SW 1271 (cell line): ENCODE measurements around the gene GAB2.

Experiments
- DNase-seq, 2 experiments: peaks; one replicate each; lab custom pipeline; 2025; lab: John Stamatoyannopoulos, UW

Gene GAB2

DNA sequence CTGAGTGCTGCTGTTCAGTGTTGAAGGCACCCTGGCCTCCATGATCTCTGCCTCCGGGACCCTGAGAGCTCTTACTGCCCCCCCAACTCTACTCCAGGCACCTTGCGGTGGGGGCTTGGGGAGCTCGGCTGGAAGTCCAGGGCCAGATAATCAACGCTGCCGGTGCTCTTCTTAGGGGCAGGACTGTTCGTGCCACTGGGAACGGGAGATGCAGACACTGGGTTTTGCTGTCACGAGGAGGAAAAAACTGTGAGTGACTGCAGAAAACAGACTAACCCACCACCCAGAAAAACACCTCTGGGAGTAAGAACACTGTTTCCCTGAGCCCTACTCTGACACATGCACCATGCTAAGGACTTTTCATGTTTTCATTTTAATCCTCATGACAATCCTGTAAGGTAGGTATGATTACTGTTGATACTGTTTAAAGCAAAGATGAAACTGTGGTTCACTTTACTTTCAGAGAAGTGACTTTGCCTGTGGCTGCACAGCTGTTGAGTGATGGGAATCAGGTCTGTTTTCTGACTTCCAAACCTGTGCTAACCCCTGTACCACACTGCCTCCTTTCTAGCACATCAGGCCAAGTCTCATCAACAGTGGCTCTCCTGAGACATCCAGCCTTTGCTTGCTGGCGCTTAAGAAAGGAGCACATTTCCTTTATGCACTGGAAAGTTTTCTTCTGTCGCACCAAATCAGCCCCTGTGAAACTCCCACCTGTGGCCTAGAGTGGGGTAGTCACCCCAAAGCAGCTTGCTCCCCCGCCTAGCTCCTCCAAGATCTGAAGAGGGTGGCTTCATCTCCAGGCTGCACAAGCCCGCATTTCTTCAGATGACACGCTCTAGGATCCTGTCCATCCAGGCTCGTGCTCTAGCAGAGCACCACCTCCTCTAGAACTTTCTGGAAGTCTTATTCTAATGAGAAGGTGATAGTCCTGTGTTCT, 197.1 kb downstream of the GAB2 start:
- no peak for DNase-seq

DNA sequence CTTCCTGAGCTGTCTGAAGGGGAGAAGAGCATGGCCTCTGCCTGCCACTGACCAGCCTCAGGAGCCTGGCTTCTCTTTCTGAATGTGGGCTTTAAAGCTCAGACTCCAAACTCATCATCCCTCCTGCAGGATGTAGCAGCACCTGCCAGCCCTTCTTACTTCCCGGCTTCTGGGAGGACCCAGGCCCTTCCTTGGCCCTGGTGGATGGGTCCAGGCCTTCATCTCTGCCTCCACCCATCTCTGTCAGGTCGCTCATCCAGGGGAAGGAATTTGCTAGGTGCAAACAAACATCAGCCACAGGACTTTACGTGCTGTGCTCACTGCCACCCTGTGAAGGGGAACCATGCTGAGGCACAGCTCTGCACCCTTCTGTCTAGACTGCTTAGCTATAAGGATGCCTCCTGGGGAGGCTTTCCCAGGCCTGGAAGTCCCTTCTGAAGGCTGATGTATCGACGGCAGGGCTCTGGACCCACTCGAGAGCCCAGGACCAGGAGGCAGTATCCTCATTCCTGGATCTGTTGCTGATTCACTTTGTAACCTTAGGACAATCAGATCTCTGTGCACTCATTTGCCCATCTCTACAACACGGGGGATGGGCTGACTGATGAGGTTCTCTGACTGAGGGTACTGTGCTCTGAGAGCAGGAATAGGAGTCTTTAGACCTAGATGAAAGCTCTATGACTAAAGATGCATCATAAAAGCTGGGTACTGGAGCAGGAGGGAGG, 198.0 kb downstream of the GAB2 start:
- DNase-seq, result no peak

DNA sequence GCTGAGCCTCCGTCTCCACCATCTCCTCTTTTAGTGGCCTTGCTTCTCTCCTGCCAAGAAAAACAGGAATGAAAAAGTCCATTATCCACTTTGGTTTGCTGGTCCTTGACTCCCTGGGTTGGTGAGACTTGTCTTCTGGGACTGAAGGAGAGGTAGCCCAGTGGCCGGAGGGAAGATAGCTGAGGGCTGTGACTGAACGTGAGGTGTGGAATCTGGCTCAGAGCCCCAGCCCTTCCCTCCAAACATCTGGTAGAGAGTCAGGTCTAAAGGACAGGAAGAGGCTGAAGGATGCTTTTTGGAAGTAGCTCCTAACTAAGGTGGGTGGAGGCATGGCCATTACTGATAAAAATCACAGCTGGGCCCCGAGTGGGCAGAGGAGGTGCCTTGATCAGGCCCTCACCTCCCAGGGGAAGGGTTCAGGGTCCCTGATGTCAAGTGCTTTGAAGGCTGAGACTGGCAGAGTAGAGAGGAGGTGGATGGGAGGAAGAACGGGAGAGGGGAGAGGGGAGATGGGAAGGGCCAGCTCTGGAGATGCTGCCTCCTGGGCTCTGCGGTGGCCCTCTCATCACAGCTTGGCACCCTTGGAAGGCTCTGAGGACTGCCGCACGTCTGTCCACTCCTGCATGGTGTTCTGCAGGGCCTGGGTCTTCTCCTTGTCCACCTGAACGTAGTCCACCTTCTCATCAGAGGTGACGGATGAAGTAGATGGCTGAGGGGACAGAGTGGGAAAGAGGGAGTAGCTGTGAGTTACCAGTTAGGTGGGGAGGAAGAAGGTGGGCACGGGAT, 198.7 kb downstream of the GAB2 start:
- no peak for DNase-seq

DNA sequence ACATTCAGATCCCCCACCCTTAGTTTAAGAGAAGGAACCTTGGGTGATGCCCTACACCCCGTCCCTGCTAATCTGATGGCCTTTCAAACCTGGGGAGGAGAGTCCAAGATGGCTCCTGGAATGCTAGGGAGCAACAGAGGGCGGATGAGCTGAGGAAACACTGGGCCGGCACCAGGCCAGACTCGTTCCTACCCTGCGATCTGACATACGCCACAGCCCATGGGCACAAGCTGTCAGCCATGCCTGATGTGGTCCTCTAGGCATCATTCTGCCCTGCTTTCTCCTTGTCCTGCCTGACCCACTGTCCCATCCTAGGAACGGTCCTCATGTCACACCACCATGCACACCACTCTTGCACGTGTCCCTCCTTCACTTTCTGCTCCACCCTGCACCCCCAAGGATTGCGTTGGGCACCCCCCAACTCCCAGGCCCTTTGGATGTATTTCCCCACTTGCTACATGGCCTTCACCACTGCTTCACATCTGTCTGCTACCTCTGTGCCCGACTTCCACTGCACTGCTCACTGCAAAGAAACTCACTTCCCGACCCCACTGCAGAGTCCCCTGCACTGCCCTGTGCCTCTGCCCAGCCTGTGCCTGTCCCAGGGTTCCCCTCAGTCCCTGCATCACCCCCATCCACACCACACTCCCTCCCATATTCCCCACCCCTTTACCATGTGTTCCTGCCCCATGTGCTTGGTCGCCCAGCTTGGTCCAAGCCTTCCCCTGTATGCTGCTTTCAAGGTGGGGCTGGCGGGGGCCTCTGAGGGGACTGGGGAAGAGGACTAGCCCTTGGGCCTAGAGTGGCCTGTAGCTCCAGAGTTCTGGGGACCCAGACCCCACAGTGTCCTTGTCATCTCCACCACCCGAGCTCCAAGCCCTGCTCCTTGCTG, 199.7 kb downstream of the GAB2 start:
- DNase-seq, result no peak

DNA sequence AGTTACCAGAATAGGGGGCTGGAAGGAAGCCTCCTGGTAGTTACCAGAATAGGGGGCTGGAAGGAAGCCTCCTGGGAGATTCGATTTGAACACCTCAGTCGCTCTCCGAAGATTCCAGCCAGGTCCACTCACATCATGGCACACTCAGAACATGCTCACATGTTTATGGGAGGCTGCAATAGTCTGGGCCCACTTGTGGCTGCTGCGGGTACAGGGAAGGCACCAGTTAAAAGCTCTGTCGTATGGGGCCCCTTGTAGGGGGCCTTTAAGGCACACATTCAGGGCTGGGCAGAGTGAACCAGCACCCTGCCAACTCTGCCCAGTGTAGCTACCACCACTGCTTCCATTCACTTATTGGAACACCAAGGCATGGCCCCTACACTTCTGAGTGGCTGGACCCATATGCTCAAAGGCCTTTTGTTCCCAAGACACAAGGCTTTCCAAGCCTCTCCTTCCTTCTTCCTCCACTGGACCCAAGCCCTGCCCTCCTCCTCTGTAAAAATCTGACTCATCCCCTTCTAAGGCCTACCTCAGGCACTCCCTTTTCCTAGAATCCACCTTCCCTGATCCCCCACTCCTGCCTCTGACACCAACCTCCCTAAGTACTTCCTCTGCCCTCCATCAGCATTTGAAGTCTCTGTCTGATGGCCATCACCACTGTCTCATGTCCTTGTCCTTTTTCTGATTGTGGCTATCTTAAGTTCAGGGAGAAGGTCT, 200.9 kb downstream of the GAB2 start:
- no peak for DNase-seq

DNA sequence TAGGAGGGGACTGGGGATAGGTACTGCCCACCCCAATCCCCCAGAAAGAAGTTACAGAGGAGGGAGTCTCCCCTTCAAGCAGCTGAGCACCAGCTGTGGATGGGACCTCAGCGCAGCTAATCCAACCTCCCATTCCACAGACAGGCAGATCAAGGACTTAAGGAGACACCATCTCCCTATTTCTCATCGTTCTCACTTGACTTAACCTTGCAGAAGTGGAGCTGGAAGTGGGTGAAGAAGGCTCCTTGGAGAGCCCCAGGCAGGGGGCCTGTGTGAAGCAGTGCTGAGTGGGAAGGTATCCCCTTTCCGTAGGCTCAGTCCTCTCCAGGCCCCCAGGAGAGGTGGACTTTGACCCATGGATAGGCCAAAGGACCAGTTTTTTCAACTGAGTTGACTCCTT, 201.6 kb downstream of the GAB2 start:
- DNase-seq, result no peak

DNA sequence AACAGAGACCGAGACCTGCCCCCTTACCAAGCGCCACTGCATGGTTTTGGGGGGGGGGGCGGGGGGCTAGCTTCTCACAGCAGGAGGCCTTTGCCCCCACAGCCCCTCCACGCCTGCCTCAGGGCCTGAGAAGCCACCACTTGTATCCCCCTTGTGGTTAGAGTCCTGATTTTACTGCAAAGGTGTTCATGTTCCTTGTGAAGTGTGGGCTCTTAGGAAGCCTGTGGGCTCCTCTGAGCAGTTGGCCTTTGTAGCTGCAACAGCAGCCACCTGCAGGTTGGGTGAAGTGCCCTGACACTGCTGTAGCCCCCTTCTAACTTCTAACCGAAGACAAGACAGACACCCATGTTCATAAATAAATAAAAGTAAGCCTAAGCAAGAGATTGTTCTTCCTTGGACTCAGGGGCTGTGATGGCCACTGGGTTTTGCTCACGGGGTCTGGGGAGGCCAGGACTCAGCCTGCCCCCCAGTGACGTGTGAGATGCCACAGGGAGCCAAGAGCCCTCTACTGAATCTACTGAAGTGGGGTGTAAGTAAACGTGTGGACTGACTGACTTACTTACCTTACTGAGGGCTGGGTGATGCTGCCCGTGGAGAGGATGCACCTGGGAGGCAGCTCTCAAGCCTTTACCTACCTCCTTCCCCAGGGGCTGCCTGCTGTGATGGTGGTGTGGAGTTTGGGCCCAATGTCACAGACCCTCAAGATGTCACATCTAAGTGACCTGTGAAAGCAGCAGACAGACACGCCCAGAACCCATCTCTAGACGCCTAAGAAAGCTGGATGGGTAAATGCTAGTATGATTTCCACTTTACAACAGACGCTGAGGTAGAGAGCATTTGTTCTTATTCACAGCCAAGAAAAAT, 203.1 kb downstream of the GAB2 start:
- DNase-seq, result no peak

DNA sequence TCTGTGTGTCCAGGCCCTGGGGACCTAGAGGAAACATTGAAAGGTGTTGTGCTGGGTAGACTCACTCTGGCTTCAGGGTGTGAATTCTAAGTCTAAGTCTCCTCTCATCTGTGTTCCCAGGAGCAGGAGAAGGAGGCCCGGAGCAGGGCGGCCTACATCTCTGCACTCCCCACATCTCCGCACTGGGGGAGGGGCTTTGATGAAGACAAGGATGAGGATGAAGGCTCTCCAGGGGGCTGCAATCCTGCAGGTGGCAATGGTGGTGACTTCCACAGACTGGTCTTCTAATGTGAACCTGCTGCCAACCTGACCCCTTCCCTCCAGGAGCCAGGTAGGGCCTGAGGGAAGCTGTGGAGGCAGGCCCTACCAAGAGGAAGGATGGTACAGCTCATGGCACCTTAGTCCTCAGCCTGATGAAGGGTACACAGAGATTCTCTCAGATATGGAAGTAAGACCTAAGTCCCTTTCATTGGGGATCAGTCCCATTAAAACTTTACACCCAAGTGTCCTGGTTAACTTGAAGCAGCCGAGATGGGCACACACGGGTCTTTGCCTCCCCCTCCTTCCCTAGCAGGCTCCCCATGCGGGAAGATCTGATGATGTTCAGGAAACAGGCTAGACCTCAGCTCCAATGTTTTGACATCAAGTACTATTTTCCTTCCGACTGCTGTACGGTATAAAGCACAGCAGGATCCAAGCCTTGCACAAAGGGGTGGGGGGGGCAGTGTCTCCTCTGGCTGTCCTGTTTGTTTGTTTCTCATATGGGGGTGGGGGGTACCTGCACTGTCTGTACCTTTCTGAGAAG, 203.9 kb downstream of the GAB2 start:
- DNase-seq, result no peak

DNA sequence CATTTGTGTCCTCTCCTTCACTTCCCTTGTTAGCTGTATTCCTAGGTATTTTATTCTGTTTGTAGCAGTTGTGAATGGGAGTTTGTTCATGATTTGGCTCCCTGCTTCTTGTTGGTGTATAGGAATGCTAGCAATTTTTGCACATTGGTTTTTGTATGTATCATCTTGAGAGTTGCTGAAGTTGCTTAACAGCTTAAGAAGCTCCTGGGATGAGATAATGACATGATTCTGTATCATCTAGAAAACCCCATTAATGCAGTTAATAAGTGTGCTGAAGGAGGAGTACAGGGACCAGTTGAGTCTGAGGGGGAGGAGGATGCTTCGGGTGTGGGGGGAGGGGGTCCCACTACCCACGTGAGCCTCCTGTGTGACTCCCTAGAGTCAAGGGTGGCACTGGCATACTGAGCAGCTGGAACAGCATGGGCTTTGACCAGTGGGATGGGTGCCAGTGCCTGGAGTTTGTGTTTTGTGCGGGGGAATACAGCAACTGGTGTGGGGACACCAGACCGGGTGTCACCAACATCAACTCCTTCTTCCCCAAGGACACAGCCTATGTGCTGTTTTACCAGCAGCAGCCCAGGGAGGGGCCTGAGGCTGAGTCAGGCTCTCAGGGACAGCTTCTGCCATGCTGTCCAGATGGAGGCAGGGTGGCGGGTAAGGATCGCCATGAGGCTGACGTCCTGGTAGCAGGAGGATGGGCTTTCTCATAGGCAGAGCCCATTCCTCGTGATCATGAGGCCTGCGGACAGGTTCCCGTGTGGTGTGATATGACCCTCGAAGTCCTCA, 204.8 kb downstream of the GAB2 start:
- no peak for DNase-seq

DNA sequence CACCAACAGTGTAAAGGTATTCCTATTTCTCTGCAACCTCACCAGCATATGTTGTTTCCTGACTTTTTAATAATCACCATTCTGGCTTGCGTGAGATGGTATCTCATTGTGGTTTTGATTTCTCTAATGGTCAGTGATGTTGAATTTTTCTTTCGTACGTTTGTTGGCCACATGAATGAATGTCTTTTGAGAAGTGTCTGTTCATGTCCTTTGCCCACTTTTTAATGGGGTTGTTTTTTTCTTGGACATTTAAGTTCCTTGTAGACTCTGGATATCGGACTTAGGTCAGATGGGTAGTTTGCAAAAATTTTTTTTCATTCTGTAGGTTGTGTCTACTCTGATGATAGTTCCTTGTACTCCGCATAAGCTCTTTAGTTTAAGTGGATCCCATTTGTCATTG, 206.1 kb downstream of the GAB2 start:
- DNase-seq, result no peak

DNA sequence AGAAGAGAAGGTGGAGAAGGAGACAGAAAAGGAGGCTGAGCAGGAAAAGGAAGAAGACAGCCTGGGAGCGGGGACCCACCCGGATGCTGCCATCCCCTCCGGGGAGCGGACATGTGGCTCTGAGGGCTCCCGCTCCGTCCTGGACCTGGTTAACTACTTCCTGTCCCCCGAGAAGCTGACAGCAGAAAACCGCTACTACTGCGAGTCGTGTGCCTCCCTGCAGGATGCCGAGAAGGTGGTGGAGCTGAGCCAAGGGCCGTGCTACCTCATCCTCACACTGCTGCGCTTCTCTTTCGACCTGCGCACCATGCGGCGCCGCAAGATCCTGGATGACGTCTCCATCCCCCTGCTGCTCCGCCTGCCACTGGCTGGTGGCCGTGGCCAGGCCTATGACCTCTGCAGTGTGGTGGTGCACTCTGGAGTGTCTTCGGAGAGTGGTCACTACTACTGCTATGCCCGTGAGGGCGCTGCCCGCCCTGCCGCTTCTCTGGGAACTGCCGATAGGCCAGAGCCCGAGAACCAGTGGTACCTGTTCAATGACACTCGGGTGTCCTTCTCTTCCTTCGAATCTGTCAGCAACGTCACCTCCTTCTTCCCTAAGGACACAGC, 207.5 kb downstream of the GAB2 start:
- DNase-seq, result no peak

DNA sequence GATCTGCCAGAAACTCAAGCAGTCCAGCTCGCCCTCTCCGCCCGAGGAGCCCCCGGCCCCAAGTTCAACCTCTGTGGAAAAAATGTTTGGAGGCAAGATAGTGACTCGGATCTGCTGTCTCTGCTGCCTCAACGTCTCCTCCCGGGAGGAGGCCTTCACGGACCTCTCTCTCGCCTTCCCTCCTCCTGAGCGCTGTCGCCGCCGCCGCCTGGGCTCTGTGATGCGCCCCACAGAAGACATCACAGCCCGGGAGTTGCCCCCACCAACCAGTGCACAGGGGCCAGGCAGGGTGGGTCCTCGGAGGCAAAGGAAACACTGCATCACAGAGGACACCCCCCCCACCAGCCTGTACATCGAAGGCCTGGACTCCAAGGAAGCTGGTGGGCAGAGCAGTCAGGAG, 208.1 kb downstream of the GAB2 start:
- no peak for DNase-seq

DNA sequence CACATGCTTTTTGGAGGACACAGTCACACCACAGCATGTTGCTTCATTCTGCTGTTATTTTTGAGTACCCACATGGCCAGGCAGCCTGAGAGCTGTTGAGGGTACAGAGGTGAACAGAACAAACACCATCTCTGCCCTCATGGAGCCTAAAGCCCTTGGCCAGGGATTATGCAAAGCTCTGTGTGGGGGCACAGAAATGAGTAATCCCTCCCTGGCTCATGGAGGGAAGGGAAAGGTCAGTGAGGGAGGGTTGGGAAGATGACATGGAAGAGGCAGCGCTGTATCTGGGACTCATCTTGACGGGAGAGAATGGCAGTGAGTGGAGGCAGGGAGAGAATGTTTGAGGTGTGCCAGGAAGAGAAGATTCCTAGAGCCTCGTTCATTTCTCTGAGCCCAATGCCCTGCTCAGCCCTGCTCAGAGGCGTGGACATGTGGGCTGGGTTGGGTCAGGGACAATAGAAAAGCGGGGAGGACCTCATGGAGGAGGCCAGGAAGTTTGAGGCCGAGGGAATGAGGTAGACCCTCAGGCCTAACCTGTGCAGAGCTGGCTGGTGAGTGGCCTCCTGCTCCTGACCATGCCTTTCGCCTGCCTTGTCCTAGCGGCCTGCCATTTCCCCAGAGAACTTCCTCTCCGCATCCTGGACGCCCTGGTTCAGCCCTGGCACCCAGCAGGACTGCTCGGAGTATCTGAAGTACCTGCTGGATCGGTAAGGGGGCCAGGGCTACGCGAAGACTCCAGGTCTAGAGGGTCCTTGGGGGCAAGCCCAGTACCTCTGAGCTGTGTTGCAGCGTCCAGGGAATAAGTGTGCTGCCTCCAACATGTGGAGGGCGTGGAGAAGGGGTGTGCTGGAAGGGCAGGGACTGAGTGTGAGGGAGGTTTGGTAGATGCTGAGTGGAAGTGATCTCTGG, 209.1 kb downstream of the GAB2 start:
- no peak for DNase-seq

DNA sequence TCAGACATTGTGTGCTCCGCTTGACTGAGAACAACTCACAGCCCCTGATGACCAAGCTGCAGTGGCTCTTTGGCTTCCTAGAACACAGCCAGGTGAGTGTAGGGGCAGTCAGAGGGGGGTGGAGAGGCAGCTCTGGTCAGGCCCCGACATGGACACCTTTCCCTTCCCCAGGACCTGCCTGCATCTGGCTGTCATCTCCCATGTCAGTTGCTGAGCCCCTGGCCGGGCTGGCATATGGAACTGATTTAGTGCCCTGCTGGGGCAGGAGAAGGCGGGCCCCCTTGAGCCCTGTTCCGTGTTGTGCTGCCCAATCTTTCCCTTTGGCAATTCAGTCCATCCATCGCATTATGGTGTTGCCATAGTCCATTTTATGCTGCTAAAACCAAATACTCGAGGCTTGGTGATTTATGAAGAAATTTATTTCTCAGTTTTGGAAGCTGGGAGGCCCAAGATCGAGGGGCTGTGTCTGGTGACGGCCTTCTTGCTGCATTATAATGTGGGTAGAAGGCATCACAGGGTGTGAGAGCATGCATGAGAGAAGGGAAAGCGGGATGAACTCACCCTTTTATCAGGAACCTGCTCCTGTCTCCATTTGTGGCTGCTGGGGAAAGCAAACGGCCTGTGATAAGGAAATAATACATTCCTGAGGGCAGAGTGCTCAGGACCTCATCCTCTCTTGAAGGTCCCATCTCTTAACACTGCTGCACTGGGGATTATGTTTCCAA, 209.9 kb downstream of the GAB2 start:
- DNase-seq, result no peak

DNA sequence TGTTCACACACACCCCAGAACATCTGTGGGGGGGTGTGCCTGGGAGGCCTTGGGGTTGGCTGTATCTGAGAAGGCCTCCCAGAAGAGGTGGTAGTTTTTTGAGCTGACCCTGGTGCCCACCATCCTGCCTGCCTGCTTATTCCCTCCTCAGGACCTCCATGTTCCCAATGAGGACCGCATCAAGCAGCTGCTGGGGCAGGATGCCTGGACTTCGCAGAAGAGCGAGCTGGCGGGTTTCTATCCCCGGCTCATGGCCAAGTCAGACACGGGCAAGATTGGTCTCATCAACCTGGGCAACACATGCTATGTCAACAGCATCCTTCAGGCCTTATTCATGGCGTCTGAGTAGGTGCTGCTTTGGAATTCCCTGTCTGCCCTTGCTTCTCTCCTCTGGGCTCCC, 211.9 kb downstream of the GAB2 start:
- no peak for DNase-seq

DNA sequence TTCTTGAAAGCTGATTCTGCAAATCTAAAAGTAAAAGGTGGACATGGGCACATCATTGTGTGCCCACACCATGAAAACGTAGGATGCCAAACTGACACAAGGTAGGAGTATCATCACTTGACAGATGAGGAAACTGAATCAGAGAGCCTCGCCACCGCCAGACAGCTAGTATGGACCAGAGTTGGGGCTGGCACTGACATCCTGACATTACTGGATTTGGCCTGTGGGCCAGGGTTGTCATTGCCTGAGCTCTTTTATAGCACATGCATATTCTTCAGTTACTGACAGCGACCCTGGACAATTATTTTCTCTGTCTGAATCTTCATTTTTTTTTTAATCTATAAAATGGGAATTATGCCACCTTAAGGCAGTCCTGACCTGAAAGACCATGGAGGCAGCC, 212.4 kb downstream of the GAB2 start:
- no peak for DNase-seq
